Measurements from ENCODE around the gene CDC73. TPM values are rescaled to one million over a fixed set of nuclear protein-coding genes. Genes with fewer than 3 reads are reported as not detected.

The CDC73 gene
- total RNA-seq, 4 donors from 2014 or later = 45.4 to 66.9 (median 46.0) TPM

- Histone ChIP-seq H3K27me3 (no peaks in the 10 kb centered on the region), H3K36me3 (no peaks in the 10 kb centered on the region), H3K4me1 (peaks cover 10 to 69% (median 64%) of the 10 kb centered on the region in 4 donors), H3K27ac (replicated peaks in 1 of 4) (peak overlapping the region; percentile 3 to 18 (median 10)), H3K9me3 (no peaks in the 10 kb centered on the region), H3K4me3 (no peak overlapping the region)
- intact Hi-C loops (cut with DNase I) = loop anchor here (5.0 to 10.0 kb wide), 2 partner anchors 223 to 1116 kb away; no protein-coding TSS in a partner anchor
- 23% methylated on average over 1 of the region's 1 CpG for WGBS
- TF ChIP-seq POLR2AphosphoS5 (IDR thresholded peaks at IDR 0.05) = no peak
- TF ChIP-seq POLR2A (IDR thresholded peaks at IDR 0.05; ENCODE audit: low read depth) = no peak
- no peak for TF ChIP-seq CTCF (IDR thresholded peaks at IDR 0.05)
- DNase-seq (ENCODE audit: extremely low spot score) = no peak
Observed at GRCh38 chr1:193181536-193181935, 59.7 kb downstream of the CDC73 start.

GRCh38 chr1:193181985-193182384, 60.2 kb downstream of the CDC73 start:
- no peaks in the 10 kb centered on the region for H3K9me3 ChIP-seq
- H3K27me3 ChIP-seq = no peaks in the 10 kb centered on the region
- intact Hi-C loops (cut with DNase I) = loop anchor here (5.0 to 10.0 kb wide), 2 partner anchors 223 to 1115 kb away; no protein-coding TSS in a partner anchor
- DNase-seq (ENCODE audit: extremely low spot score) = no peak
- H3K4me1 ChIP-seq = peaks cover 12 to 74% (median 69%) of the 10 kb centered on the region in 4 donors
- TF ChIP-seq POLR2AphosphoS5 (IDR thresholded peaks at IDR 0.05) (no peak), CTCF (IDR thresholded peaks at IDR 0.05) (no peak), EP300 (IDR thresholded peaks at IDR 0.05) (no peak), POLR2A (IDR thresholded peaks at IDR 0.05; ENCODE audit: low read depth) (no peak)
- H3K4me3 ChIP-seq = no peak overlapping the region
- peak overlapping the region in 1 of 4 donors; percentile 10 for H3K27ac ChIP-seq (replicated peaks in 1 of 4)
- no peaks in the 10 kb centered on the region for H3K36me3 ChIP-seq
- 57% methylated on average over 2 of the region's 2 CpGs for WGBS

- Histone ChIP-seq H3K27ac (replicated peaks in 1 of 4) (no peak overlapping the region), H3K4me1 (peaks cover 19 to 85% (median 80%) of the 10 kb centered on the region in 4 donors), H3K9me3 (no peaks in the 10 kb centered on the region), H3K27me3 (no peaks in the 10 kb centered on the region), H3K36me3 (no peaks in the 10 kb centered on the region), H3K4me3 (peak overlapping the region in 3 of 4 donors; percentile 0 to 36 (median 5))
- TF ChIP-seq EP300 (IDR thresholded peaks at IDR 0.05) (no peak), POLR2A (IDR thresholded peaks at IDR 0.05; ENCODE audit: low read depth) (no peak), CTCF (IDR thresholded peaks at IDR 0.05) (peak; percentile 68 to 87 (median 82)), POLR2AphosphoS5 (IDR thresholded peaks at IDR 0.05) (no peak)
- 1% methylated on average over 2 of the region's 2 CpGs for WGBS
- intact Hi-C loops (cut with DNase I) = loop anchor here (5.0 to 10.0 kb wide), 2 partner anchors 222 to 1114 kb away; no protein-coding TSS in a partner anchor
- DNase-seq (ENCODE audit: extremely low spot score) = no peak
Observed at GRCh38 chr1:193183019-193183627, 61.3 kb downstream of the CDC73 start.

GRCh38 chr1:193184776-193185175, 62.9 kb downstream of the CDC73 start:
- H3K36me3 ChIP-seq = no peaks in the 10 kb centered on the region
- peak overlapping the region in 2 of 4 donors; percentile 48 to 54 for H3K4me3 ChIP-seq
- H3K27me3 ChIP-seq = no peaks in the 10 kb centered on the region
- H3K9me3 ChIP-seq = no peaks in the 10 kb centered on the region
- WGBS = 86% methylated on average over 1 of the region's 1 CpG
- TF ChIP-seq POLR2A (IDR thresholded peaks at IDR 0.05; ENCODE audit: low read depth) = no peak
- no peak for TF ChIP-seq EP300 (IDR thresholded peaks at IDR 0.05)
- no peak for TF ChIP-seq POLR2AphosphoS5 (IDR thresholded peaks at IDR 0.05)
- TF ChIP-seq CTCF (IDR thresholded peaks at IDR 0.05) = no peak
- no peak overlapping the region for H3K27ac ChIP-seq (replicated peaks in 1 of 4)
- intact Hi-C loops (cut with DNase I) = loop anchor here (5.0 to 10.0 kb wide), 2 partner anchors 220 to 1113 kb away; no protein-coding TSS in a partner anchor
- DNase-seq (ENCODE audit: extremely low spot score) = no peak
- H3K4me1 ChIP-seq = peaks cover 26 to 89% (median 87%) of the 10 kb centered on the region in 4 donors
